GM21367 (cell line): ENCODE measurements around the gene PTPRF.
"Not testable (repeated sequence)": the region's sequence is repeated elsewhere in the genome, so short reads cannot be mapped to it uniquely, and the experiment has no call there.

ENCODE experiments used
- ATAC-seq: cut with Tn5 transposase; IDR thresholded peaks from one replicate; pipeline ENCODE4 v1.9.1; 2021; ENCODE audit not compliant: unreplicated experiment

The PTPRF gene

GRCh38 chr1:43530483-43531106, at the start of gene PTPRF:
Gene PTPRF, plus strand, starts transcription at chr1:43530883. Its CDS starts 14,193 bp downstream, at chr1:43545076.
- ATAC-seq = no peak

GRCh38 chr1:43481491-43481890, 49.2 kb upstream of the PTPRF start:
- ATAC-seq = no peak

- no peak for ATAC-seq
These were observed 48.5 kb upstream of the PTPRF start for GRCh38 chr1:43482215-43482614.

GRCh38 chr1:43484367-43484766, 46.3 kb upstream of the PTPRF start:
- no peak for ATAC-seq

- ATAC-seq = no peak
These were observed 42.5 kb upstream of the PTPRF start for GRCh38 chr1:43488165-43488564.

- ATAC-seq = no peak
These were observed 39.6 kb upstream of the PTPRF start for GRCh38 chr1:43491061-43491460.

GRCh38 chr1:43492826-43493225, 37.9 kb upstream of the PTPRF start:
- no peak for ATAC-seq

GRCh38 chr1:43493661-43494450, 36.8 kb upstream of the PTPRF start:
- ATAC-seq = no peak

- ATAC-seq = no peak
These were observed 35.5 kb upstream of the PTPRF start for GRCh38 chr1:43495204-43495603.

- no peak for ATAC-seq
These were observed 30.8 kb upstream of the PTPRF start for GRCh38 chr1:43499898-43500297.

- not testable (repeated sequence) for ATAC-seq
These were observed 28.9 kb upstream of the PTPRF start for GRCh38 chr1:43501806-43502205.

GRCh38 chr1:43503534-43503933, 27.1 kb upstream of the PTPRF start:
- no peak for ATAC-seq

- no peak for ATAC-seq
These were observed 25.5 kb upstream of the PTPRF start for GRCh38 chr1:43505077-43505780.

GRCh38 chr1:43506233-43506632, 24.4 kb upstream of the PTPRF start:
- ATAC-seq = no peak

GRCh38 chr1:43507296-43508295, 23.1 kb upstream of the PTPRF start:
- no peak for ATAC-seq

- no peak for ATAC-seq
These were observed 21.5 kb upstream of the PTPRF start for GRCh38 chr1:43509007-43509739.

- no peak for ATAC-seq
These were observed 20.8 kb upstream of the PTPRF start for GRCh38 chr1:43509740-43510375.

- no peak for ATAC-seq
These were observed 20.1 kb upstream of the PTPRF start for GRCh38 chr1:43510621-43511020.

- ATAC-seq = no peak
These were observed 19.3 kb upstream of the PTPRF start for GRCh38 chr1:43511394-43511793.

- ATAC-seq = no peak
These were observed 18.6 kb upstream of the PTPRF start for GRCh38 chr1:43512133-43512532.
